22Rv1 (cell line): ENCODE data around the gene RAD54L2.

Source experiments
- CTCF ChIP-seq: fragments of 450-650 bp; IDR thresholded peaks from 2 replicates; pipeline ENCODE4 v1.5.1; 2017; ENCODE audit warnings: mild to moderate bottlenecking
- ZFX ChIP-seq: fragments of 450-650 bp; IDR thresholded peaks from 2 replicates; pipeline ENCODE4 v1.6.1; 2017; ENCODE audit warnings: antibody characterized with exemption, borderline replicate concordance

GRCh38 chr3:51578238-51578637 is 39.7 kb downstream of the RAD54L2 start:
- no peak for TF ChIP-seq CTCF
- TF ChIP-seq ZFX: no peak
